GM21447 (cell line): Measurements from ENCODE around the gene ZNF653.
A peak's percentile ranks its signal among the peaks of the same experiment; 100 is the strongest.
"Not testable (repeated sequence)": the region's sequence is repeated elsewhere in the genome, so short reads cannot be mapped to it uniquely, and the experiment has no call there.

Experiments used
- ATAC-seq: cut with Tn5 transposase; IDR thresholded peaks from one replicate; pipeline ENCODE4 v1.9.1; 2021; ENCODE audit not compliant: unreplicated experiment

ZNF653 gene

GRCh38 chr19:11434703-11435056, 71.0 kb downstream of the ZNF653 start:
- ATAC-seq = peak; percentile 4

GRCh38 chr19:11433526-11433925, 72.1 kb downstream of the ZNF653 start:
- ATAC-seq = not testable (repeated sequence)
